Loucy (cell line): Measurements from ENCODE around the gene INTS14.

ENCODE experiments used
- H2AFZ ChIP-seq: fragments of 200-600 bp; sonication (generic); 2 replicates; pipeline ENCODE4 v1.6.0; 2016; ENCODE audit warnings: antibody characterized with exemption, mild to moderate bottlenecking, low read length, moderate library complexity
- H3F3A ChIP-seq: fragments of 200-600 bp; 2 replicates; pipeline ENCODE4 v1.6.0; 2016; ENCODE audit warnings: antibody characterized with exemption, low read depth, mild to moderate bottlenecking
- H3K27me3 ChIP-seq: fragments of 200-600 bp; sonication (generic); 2 replicates; pipeline ENCODE4 v1.6.1; 2014; ENCODE audit warnings: low read length, mild to moderate bottlenecking; ENCODE audit not compliant: insufficient read depth, poor library complexity, severe bottlenecking
- H3K36me3 ChIP-seq: fragments of 200-600 bp; sonication (generic); 2 replicates; pipeline ENCODE4 v1.6.1; 2016; ENCODE audit warnings: low read length; ENCODE audit not compliant: insufficient read depth
- H3K4me1 ChIP-seq: fragments of 200-600 bp; sonication (generic); 2 replicates; pipeline ENCODE4 v1.5.1; 2014; ENCODE audit warnings: low read length, mild to moderate bottlenecking; ENCODE audit not compliant: insufficient read depth, poor library complexity, severe bottlenecking
- H3K4me2 ChIP-seq: fragments of 200-600 bp; sonication (generic); 2 replicates; pipeline ENCODE4 v1.6.0; 2014; ENCODE audit warnings: antibody characterized with exemption, low read length, low read depth, mild to moderate bottlenecking; ENCODE audit not compliant: poor library complexity, severe bottlenecking
- H3K4me3 ChIP-seq: fragments of 200-600 bp; sonication (generic); 2 replicates; pipeline ENCODE4 v1.5.1; 2014; ENCODE audit warnings: low read length, mild to moderate bottlenecking, mixed read lengths; ENCODE audit not compliant: poor library complexity, severe bottlenecking
- H3K79me2 ChIP-seq: fragments of 200-600 bp; sonication (generic); 2 replicates; pipeline ENCODE4 v1.6.1; 2014; ENCODE audit warnings: low read length; ENCODE audit not compliant: insufficient read depth
- H3K9ac ChIP-seq: fragments of 200-600 bp; sonication (generic); 2 replicates; pipeline ENCODE4 v1.6.0; 2014; ENCODE audit warnings: mild to moderate bottlenecking, low read depth, low read length, moderate library complexity; ENCODE audit not compliant: poor library complexity, severe bottlenecking
- H3K9me2 ChIP-seq: fragments of 200-600 bp; sonication (generic); replicated peaks from 2 replicates; pipeline ENCODE4 v1.6.1; 2016; ENCODE audit warnings: low read depth, low read length, mixed read lengths
- H3K9me3 ChIP-seq: fragments of 200-600 bp; sonication (generic); 2 replicates; pipeline ENCODE4 v1.6.1; 2014; ENCODE audit warnings: mild to moderate bottlenecking, antibody characterized with exemption, low read length, low read depth; ENCODE audit not compliant: insufficient read depth
- H4K20me1 ChIP-seq: fragments of 200-600 bp; sonication (generic); 2 replicates; pipeline ENCODE4 v1.6.0; 2014; ENCODE audit warnings: antibody characterized with exemption, low read length, mild to moderate bottlenecking; ENCODE audit not compliant: insufficient read depth, poor library complexity, severe bottlenecking
- EZH2phosphoT487 ChIP-seq: fragments of 200-600 bp; IDR thresholded peaks from 2 replicates; pipeline ENCODE4 v1.6.1; 2018; ENCODE audit warnings: antibody characterized with exemption, mild to moderate bottlenecking, moderate library complexity, borderline replicate concordance
- TF ChIP-seq, protein P1 (sequence below): fragments of 200-600 bp; sonication (generic); conservative IDR thresholded peaks from 2 replicates; pipeline ENCODE4 v1.5.1; 2014; ENCODE audit warnings: mild to moderate bottlenecking, antibody characterized with exemption, low read length

INTS14 gene

DNA sequence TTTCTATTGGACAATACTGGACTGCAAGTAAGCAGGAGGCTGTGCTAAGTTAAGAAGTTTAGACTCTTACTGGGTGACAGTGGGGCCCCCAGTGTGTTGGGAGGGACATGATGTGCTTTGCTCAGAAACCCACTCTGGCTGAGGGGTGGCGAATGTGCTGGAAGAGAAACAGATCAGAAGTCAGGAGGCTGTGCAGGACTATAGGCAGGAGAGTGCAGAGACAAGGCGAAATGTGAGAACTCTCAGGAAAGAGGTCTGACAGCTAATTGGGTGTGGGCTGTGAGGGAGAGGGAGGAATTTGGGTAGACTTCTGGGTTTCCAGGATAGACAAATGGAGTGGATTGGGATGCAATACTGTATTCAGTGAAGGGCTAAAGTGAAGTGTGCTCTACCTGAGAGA, 22.8 kb upstream of the INTS14 start:
- no peak for TF ChIP-seq EZH2phosphoT487
- TF ChIP-seq, protein P1, sequence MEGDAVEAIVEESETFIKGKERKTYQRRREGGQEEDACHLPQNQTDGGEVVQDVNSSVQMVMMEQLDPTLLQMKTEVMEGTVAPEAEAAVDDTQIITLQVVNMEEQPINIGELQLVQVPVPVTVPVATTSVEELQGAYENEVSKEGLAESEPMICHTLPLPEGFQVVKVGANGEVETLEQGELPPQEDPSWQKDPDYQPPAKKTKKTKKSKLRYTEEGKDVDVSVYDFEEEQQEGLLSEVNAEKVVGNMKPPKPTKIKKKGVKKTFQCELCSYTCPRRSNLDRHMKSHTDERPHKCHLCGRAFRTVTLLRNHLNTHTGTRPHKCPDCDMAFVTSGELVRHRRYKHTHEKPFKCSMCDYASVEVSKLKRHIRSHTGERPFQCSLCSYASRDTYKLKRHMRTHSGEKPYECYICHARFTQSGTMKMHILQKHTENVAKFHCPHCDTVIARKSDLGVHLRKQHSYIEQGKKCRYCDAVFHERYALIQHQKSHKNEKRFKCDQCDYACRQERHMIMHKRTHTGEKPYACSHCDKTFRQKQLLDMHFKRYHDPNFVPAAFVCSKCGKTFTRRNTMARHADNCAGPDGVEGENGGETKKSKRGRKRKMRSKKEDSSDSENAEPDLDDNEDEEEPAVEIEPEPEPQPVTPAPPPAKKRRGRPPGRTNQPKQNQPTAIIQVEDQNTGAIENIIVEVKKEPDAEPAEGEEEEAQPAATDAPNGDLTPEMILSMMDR = no peak
- Histone ChIP-seq H3K4me1 (no peaks in the 10 kb centered on the region), H3K79me2 (no peaks in the 10 kb centered on the region), H3K9me2 (no peaks in the 10 kb centered on the region), H3K36me3 (no peaks in the 10 kb centered on the region), H4K20me1 (no peaks in the 10 kb centered on the region), H2AFZ (no peak overlapping the region), H3K27me3 (no peaks in the 10 kb centered on the region), H3F3A (no peaks in the 10 kb centered on the region), H3K4me3 (no peak overlapping the region), H3K9me3 (no peaks in the 10 kb centered on the region), H3K4me2 (no peak overlapping the region), H3K9ac (no peak overlapping the region)

DNA sequence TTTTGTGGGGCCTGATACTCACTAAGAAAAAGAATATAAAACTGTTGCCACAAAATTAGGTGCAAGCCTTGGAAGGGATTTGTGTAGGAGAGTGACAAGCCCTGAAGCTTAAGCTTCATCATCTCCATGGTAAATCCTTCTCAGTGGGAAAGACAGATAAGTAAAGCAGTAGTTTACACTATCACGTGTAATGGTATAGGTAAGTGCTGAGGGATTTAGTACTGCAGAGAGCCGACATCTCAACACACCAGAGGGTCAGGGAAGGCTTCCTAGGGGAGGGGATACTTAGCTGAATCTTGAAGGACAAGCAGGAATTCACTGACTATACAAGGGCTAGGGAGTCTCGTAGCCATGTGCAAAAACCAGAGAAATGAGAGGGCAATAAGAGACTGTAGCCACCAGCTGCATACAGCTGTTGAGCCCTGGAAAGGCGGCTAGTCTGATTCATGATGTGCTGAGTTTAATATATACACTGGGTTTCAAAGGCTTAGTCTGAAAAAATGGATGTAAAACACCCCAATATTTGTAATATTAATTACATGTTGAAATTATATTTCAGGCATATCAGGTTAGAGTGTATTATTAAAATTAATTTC, 21.9 kb upstream of the INTS14 start:
- no peaks in the 10 kb centered on the region for H3K4me1 ChIP-seq
- no peaks in the 10 kb centered on the region for H3K27me3 ChIP-seq
- no peak overlapping the region for H3K4me3 ChIP-seq
- TF ChIP-seq EZH2phosphoT487 = no peak
- TF ChIP-seq, protein P1 = no peak
- H3K9ac ChIP-seq = no peak overlapping the region
- no peak overlapping the region for H3K4me2 ChIP-seq
- H2AFZ ChIP-seq = no peak overlapping the region
- H3K9me2 ChIP-seq = no peaks in the 10 kb centered on the region
- H3K79me2 ChIP-seq = no peaks in the 10 kb centered on the region
- H4K20me1 ChIP-seq = no peaks in the 10 kb centered on the region
- no peaks in the 10 kb centered on the region for H3K36me3 ChIP-seq
- H3F3A ChIP-seq = no peaks in the 10 kb centered on the region
- H3K9me3 ChIP-seq = no peaks in the 10 kb centered on the region

DNA sequence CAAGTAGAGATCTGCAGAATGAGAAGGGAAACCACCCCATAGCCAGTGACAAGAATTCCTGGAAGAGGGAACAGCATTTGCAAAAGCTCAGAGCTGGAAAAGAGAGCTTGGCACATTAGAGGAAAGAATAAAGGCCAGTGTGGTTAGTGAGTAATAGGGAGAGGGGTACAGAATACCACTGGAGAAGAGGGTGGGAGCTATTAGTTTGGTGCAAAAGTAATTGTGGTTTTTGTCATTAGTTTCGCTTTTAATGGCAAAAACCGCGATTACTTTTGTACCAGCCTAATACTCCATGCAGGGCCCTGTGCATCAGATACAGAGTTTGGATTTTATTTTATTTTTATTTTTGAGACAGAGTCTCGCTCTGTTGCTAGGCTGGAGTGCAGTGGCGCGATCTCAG, 20.6 kb upstream of the INTS14 start:
- Histone ChIP-seq H4K20me1 (no peaks in the 10 kb centered on the region), H3K4me1 (no peaks in the 10 kb centered on the region), H3K9me3 (no peaks in the 10 kb centered on the region), H3K4me2 (no peak overlapping the region), H3K79me2 (no peaks in the 10 kb centered on the region), H3K4me3 (no peak overlapping the region), H3K9ac (no peak overlapping the region), H3K36me3 (no peaks in the 10 kb centered on the region), H3K9me2 (no peaks in the 10 kb centered on the region), H3K27me3 (no peaks in the 10 kb centered on the region), H3F3A (no peaks in the 10 kb centered on the region), H2AFZ (no peak overlapping the region)
- TF ChIP-seq, protein P1 = no peak
- no peak for TF ChIP-seq EZH2phosphoT487
